Spleen (tissue), 7 donors: Measurements from ENCODE around the gene SRCIN1.

Experiments used
- POLR2A ChIP-seq, 3 donors: fragments of 450-650 bp; IDR thresholded peaks; one replicate each; pipeline ENCODE4 v1.5.1; 2017; ENCODE audit warnings: antibody characterized with exemption in 3 of 3, mild to moderate bottlenecking in 1 of 3
- POLR2AphosphoS5 ChIP-seq, 3 donors: sonication (generic); formaldehyde crosslinking; IDR thresholded peaks; one replicate each; pipeline ENCODE4 v1.5.1; 2017; ENCODE audit warnings: antibody characterized with exemption in 3 of 3
- TF ChIP-seq, protein P1 (sequence below), 11 experiments: fragments of 200-600 bp in 7 of 11; fragments of 450-650 bp in 4 of 11; sonication (generic) in 4 of 11; IDR thresholded peaks in 8 of 11; conservative IDR thresholded peaks in 3 of 11; 1 replicate in 7 of 11; 2 replicates in 4 of 11; pipeline versions ENCODE4 v1.4.0 to v1.8.0; 2016 to 2021; ENCODE audit warnings: antibody characterized with exemption in 11 of 11, inconsistent platforms in 4 of 11, mild to moderate bottlenecking in 1 of 11
- donor health status: DM: no; HTN: no; CAD: no; lungs with moderate emphysema.
- donor health status: DM: no; HTN: no; CAD: no.
- donor health status: DM: no; HTN: no; CAD: no.

DNA sequence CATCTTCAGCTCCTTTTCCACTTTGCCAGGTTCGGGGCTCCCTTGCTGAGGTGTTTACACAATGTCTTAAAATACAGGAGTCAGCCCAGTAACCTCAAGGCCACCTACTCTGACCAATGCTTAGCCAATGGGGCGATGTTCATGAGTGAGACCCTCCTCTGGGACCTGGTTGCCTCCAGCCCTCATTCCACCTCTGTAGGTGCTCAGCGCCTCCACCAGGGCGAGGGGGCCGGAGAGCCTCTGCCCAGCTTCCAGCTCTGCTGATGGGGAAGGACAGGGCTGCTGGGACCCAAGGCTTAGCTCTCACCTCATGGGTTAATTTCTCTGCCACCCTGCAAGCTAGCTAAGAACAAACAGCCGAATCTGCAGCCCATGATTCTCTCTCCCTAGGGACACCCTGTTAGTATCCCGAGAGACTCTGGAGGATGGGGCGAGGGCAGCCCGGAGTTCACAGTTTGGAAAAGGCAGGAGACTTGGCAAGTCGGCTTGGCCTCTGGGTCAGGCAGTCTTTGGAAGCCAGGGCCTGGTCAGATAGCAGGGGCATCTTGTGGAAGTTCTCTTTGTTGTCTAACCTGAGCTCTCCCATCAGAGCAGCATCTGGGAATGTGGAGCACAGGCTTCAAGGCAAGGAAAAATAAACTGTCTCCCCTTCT is 16.2 kb downstream of the SRCIN1 start:
- TF ChIP-seq POLR2A (IDR thresholded peaks at IDR 0.05) (no peak), POLR2AphosphoS5 (IDR thresholded peaks at IDR 0.05) (no peak)
- TF ChIP-seq, protein P1, sequence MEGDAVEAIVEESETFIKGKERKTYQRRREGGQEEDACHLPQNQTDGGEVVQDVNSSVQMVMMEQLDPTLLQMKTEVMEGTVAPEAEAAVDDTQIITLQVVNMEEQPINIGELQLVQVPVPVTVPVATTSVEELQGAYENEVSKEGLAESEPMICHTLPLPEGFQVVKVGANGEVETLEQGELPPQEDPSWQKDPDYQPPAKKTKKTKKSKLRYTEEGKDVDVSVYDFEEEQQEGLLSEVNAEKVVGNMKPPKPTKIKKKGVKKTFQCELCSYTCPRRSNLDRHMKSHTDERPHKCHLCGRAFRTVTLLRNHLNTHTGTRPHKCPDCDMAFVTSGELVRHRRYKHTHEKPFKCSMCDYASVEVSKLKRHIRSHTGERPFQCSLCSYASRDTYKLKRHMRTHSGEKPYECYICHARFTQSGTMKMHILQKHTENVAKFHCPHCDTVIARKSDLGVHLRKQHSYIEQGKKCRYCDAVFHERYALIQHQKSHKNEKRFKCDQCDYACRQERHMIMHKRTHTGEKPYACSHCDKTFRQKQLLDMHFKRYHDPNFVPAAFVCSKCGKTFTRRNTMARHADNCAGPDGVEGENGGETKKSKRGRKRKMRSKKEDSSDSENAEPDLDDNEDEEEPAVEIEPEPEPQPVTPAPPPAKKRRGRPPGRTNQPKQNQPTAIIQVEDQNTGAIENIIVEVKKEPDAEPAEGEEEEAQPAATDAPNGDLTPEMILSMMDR (IDR thresholded peaks at IDR 0.05 in 8 of 11, conservative IDR thresholded peaks at IDR 0.05 in 3 of 11) = no peak
